OCI-LY3 (cell line): ENCODE measurements around the gene SLC45A3.

ENCODE experiments used
- EZH2phosphoT487 ChIP-seq: fragments of 200-600 bp; shearing (Covaris generic); IDR thresholded peaks from 2 replicates; pipeline ENCODE4 v1.6.1; 2018; ENCODE audit warnings: antibody characterized with exemption, mixed run types, low read depth
- TF ChIP-seq, protein P1 (sequence below): fragments of 200-600, 300-600 bp; sonication (generic); IDR thresholded peaks from 2 replicates; pipeline ENCODE4 v1.5.1; 2014; ENCODE audit warnings: antibody characterized with exemption, low read length, low read depth

DNA sequence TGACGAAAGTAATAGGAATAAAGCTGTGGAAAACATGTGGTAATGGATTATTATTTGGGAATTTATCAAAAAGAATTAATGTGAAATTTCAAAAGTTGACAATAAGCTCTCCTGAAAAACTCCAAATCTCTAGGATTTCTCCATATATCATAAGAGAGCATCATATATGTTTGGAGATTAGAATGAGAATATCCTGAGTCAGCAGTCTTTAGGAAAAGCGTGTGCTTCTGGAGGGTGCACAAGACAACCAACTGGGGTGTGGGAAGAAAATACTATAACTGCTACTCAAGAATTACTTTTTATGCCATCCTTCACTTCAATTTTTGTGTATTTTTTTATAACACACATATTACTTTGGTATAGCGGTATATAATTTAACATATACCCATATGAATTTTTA, 68.2 kb downstream of the SLC45A3 start:
- TF ChIP-seq, protein P1, sequence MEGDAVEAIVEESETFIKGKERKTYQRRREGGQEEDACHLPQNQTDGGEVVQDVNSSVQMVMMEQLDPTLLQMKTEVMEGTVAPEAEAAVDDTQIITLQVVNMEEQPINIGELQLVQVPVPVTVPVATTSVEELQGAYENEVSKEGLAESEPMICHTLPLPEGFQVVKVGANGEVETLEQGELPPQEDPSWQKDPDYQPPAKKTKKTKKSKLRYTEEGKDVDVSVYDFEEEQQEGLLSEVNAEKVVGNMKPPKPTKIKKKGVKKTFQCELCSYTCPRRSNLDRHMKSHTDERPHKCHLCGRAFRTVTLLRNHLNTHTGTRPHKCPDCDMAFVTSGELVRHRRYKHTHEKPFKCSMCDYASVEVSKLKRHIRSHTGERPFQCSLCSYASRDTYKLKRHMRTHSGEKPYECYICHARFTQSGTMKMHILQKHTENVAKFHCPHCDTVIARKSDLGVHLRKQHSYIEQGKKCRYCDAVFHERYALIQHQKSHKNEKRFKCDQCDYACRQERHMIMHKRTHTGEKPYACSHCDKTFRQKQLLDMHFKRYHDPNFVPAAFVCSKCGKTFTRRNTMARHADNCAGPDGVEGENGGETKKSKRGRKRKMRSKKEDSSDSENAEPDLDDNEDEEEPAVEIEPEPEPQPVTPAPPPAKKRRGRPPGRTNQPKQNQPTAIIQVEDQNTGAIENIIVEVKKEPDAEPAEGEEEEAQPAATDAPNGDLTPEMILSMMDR: no peak
- TF ChIP-seq EZH2phosphoT487: no peak
